GM12892 (cell line): ENCODE data around the gene CHST7.

Source experiments
- POLR2A ChIP-seq: IDR thresholded peaks from 2 replicates; pipeline ENCODE4 v1.6.1; 2011; ENCODE audit warnings: low read depth, low read length, control low read depth
- POLR2AphosphoS5 ChIP-seq: IDR thresholded peaks from 2 replicates; pipeline ENCODE4 v1.6.1; 2011; ENCODE audit warnings: low read depth, low read length, control low read depth
- TAF1 ChIP-seq: IDR thresholded peaks from 2 replicates; pipeline ENCODE4 v1.6.1; 2011; ENCODE audit warnings: low read depth, mild to moderate bottlenecking, control low read depth, low read length, borderline replicate concordance

DNA sequence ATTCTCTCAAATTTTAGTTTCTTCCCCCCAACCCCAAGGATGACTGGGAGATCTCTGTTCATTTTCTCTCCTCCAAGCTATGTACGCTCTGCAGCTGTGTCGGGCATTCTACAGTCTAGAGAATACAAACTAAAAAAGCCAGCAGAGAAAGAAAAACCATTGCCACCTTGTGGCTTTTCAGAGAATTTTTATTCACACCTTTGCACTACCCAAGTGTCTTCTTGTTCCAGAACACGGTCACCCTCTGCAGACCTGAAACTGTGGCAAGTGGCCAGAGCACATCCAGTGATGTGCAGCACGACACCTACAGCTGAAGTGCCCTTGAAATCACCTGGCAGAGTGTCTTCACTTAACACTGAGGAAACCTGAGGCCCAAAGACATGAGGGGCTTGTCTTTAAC, 68.6 kb downstream of the CHST7 start:
- no peak for TF ChIP-seq TAF1
- TF ChIP-seq POLR2A, result no peak
- no peak for TF ChIP-seq POLR2AphosphoS5
